Calu3 (cell line): ENCODE data around the gene SLC25A2. TPM values are rescaled to one million over a fixed set of nuclear protein-coding genes. Genes with fewer than 3 reads are reported as not detected.
"Not testable (repeated sequence)": the region's sequence is repeated elsewhere in the genome, so short reads cannot be mapped to it uniquely, and the experiment has no call there.

Experiments used
- Bru-seq: library from RNA; stranded (reverse); fragments of 400-500 nt; gene quantifications from one replicate; lab custom pipeline; 2021; lab: Mats Ljungman, UMichigan
- BruChase-seq, 2 experiments: library from RNA; stranded (reverse); fragments of 400-500 nt; gene quantifications; one replicate each; lab custom pipeline; 2021; lab: Mats Ljungman, UMichigan
- BruUV-seq: library from RNA; stranded (reverse); fragments of 400-500 nt; replicated peaks from 2 replicates; lab custom pipeline; 2021; lab: Mats Ljungman, UMichigan
- CTCF ChIA-PET: fragments of 300-600 bp; sonication (Branson Sonifier 250); formaldehyde crosslinking; loops from one replicate; lab custom pipeline; 2022; ENCODE audit warnings: antibody characterized with exemption; lab: Charles Lee
- DNase-seq: peaks from one replicate; pipeline ENCODE4 v3.0.0; 2022
- H3K27ac Mint-ChIP-seq: one replicate; pipeline ENCODE4 v1.8.0; 2022; ENCODE audit warnings: mixed read lengths; ENCODE audit not compliant: unreplicated experiment
- H3K27me3 Mint-ChIP-seq: one replicate; pipeline ENCODE4 v1.8.0; 2022; ENCODE audit warnings: mixed read lengths; ENCODE audit not compliant: unreplicated experiment
- H3K36me3 Mint-ChIP-seq: one replicate; pipeline ENCODE4 v1.8.0; 2022; ENCODE audit warnings: mild to moderate bottlenecking, moderate library complexity, mixed read lengths; ENCODE audit not compliant: insufficient read depth, unreplicated experiment
- H3K4me1 Mint-ChIP-seq: one replicate; pipeline ENCODE4 v1.8.0; 2022; ENCODE audit warnings: mild to moderate bottlenecking, low read depth, mixed read lengths; ENCODE audit not compliant: unreplicated experiment
- H3K4me3 Mint-ChIP-seq: one replicate; pipeline ENCODE4 v1.8.0; 2022; ENCODE audit warnings: mild to moderate bottlenecking, low read depth, moderate library complexity, mixed read lengths; ENCODE audit not compliant: unreplicated experiment
- H3K9me3 Mint-ChIP-seq: one replicate; pipeline ENCODE4 v1.8.0; 2022; ENCODE audit warnings: low read depth, mixed read lengths; ENCODE audit not compliant: unreplicated experiment
- CTCF ChIP-seq: fragments of 200-600 bp; IDR thresholded peaks from one replicate; pipeline ENCODE4 v1.8.0; 2022; ENCODE audit warnings: antibody characterized with exemption; ENCODE audit not compliant: unreplicated experiment
- intact Hi-C: fragments of 100-400 bp; cut with micrococcal nuclease; formaldehyde crosslinking; loops from one replicate; pipeline ENCODE4 v1.10.0; 2022; ENCODE audit not compliant: unreplicated experiment
- long read RNA-seq: library from polyadenylated mRNA; stranded (forward); transcript quantifications from one replicate; pipeline ENCODE4 v2.0.0, GENCODE V29; 2022
- total RNA-seq: library from RNA; stranded (reverse); gene quantifications from 2 replicates; pipeline ENCODE4 v1.2.3, GENCODE V29; 2022

SLC25A2 gene
- total RNA-seq (0.26 and 0.27 TPM in 2 replicates), Bru-seq, nascent RNA (percentile 73 among the genes with signal in this experiment), BruChase-seq, experiment 1, labeled RNA remaining after a 6-hour chase (percentile 43 among the genes with signal in this experiment), BruChase-seq, experiment 2, labeled RNA remaining after a 2-hour chase (percentile 32 among the genes with signal in this experiment)
- long read RNA-seq, result 0 reads

DNA sequence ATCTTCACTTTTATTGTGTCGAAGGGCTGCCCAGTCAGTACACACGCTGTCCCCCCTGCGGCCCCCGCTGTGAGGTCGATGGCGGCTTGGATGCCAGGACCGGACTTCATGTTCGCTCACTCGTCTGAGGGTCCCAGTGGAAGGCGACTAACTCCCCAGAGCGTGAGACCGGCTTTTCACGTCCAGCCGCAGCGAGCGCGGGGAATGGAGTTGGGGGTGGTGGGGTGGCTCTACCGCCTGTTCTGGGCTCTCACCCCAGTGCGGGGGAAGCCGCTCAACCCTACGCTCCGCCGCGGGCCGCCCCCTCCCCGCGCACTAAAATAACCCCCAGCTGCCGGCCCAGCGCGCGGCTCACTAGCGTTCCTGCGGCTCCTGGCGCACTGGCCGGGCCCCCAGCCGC is at the start of gene SLC25A2:
Gene SLC25A2 (minus strand): TSS at position 294 of the 400 bp plus-strand sequence. CDS start 184 bp downstream, at position 110.
- TF ChIP-seq CTCF, result no peak
- H3K4me1 Mint-ChIP-seq, result no peaks in the 10 kb centered on the region
- H3K27ac Mint-ChIP-seq, result no peak within 1 kb of the TSS
- no peaks in the 10 kb centered on the region for H3K36me3 Mint-ChIP-seq
- no peaks in the 10 kb centered on the region for H3K27me3 Mint-ChIP-seq
- CTCF ChIA-PET, result no interaction called here
- no TSS peak for BruUV-seq
- H3K9me3 Mint-ChIP-seq, result peaks cover 14% of the 10 kb centered on the region
- DNase-seq, result no peak
- H3K4me3 Mint-ChIP-seq, result no peak within 1 kb of the TSS
- intact Hi-C loops, result no loop called here

DNA sequence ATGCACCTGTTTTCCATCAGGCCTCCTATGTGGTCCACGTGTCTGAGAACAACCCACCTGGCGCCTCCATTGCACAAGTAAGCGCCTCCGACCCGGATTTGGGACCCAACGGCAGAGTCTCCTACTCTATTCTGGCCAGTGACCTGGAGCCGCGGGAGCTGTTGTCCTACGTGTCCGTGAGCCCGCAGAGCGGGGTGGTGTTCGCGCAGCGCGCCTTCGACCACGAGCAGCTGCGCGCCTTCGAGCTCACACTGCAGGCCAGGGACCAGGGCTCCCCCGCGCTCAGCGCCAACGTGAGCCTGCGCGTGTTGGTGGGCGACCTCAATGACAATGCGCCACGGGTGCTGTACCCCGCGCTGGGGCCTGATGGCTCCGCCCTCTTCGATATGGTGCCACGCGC is 47.7 kb upstream of the SLC25A2 start:
- Mint-ChIP-seq H3K36me3 (peaks cover 5% of the 10 kb centered on the region), H3K4me1 (no peaks in the 10 kb centered on the region), H3K9me3 (peaks cover 14% of the 10 kb centered on the region), H3K27ac (no peak overlapping the region), H3K4me3 (no peak overlapping the region), H3K27me3 (no peaks in the 10 kb centered on the region)
- intact Hi-C loops, result no loop called here
- TF ChIP-seq CTCF, result no peak
- CTCF ChIA-PET, result no interaction called here
- no peak for DNase-seq
- BruUV-seq, result no TSS peak

- no peaks in the 10 kb centered on the region for H3K4me1 Mint-ChIP-seq
- peaks cover 16% of the 10 kb centered on the region for H3K9me3 Mint-ChIP-seq
- BruUV-seq, result no TSS peak
- H3K4me3 Mint-ChIP-seq, result no peak within 1 kb of the TSS
- no peaks in the 10 kb centered on the region for H3K27me3 Mint-ChIP-seq
- CTCF ChIA-PET, result interaction anchor here (0.8 kb wide), 1 partner anchor 158 kb away, joined by 3 read pairs; the partner anchor contains the start of gene PCDHB10
- no peak for TF ChIP-seq CTCF
- H3K27ac Mint-ChIP-seq, result no peak within 1 kb of the TSS
- DNase-seq, result no peak
- intact Hi-C loops, result no loop called here
- H3K36me3 Mint-ChIP-seq, result peaks cover 5% of the 10 kb centered on the region
These were observed 46.2 kb upstream of the SLC25A2 start, which contains the start of gene PCDHGB1 for GRCh38 chr5:141349917-141350619. Gene PCDHGB1, plus strand, starts transcription at chr5:141350099. Its CDS starts 162 bp downstream, at chr5:141350261.

DNA sequence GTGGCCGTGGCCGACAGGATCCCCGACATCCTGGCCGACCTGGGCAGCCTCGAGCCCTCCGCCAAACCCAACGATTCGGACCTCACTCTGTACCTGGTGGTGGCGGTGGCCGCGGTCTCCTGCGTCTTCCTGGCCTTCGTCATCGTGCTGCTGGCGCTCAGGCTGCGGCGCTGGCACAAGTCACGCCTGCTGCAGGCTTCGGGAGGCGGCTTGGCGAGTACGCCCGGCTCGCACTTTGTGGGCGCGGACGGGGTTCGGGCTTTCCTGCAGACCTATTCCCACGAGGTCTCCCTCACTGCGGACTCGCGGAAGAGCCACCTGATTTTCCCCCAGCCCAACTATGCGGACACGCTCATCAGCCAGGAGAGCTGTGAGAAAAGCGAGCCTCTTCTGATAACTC is 42.2 kb upstream of the SLC25A2 start:
- H3K36me3 Mint-ChIP-seq, H3K27me3 Mint-ChIP-seq, DNase-seq, H3K27ac Mint-ChIP-seq, intact Hi-C loops, CTCF ChIA-PET, H3K4me1 Mint-ChIP-seq, H3K4me3 Mint-ChIP-seq, BruUV-seq: not testable (repeated sequence)
- H3K9me3 Mint-ChIP-seq, result peaks cover 19% of the 10 kb centered on the region
